CD4-positive, alpha-beta T cell treated with Interleukin-2 at 100 ng/mL for 4 hours (primary cell): ENCODE data around the gene DOCK10.
A peak's percentile ranks its signal among the peaks of the same experiment; 100 is the strongest.
"Not testable (repeated sequence)": the region's sequence is repeated elsewhere in the genome, so short reads cannot be mapped to it uniquely, and the experiment has no call there.

Experiments
- DNase-seq: peaks from one replicate; pipeline ENCODE4 v3.0.0-alpha.2; 2020; ENCODE audit warnings: low spot score

The DOCK10 gene

GRCh38 chr2:225041851-225042799 lies at the start of gene DOCK10:
Gene DOCK10 (minus strand): TSS chr2:225042468. CDS start chr2:225042374, 94 bp downstream.
- peak; percentile 55 for DNase-seq

DNA sequence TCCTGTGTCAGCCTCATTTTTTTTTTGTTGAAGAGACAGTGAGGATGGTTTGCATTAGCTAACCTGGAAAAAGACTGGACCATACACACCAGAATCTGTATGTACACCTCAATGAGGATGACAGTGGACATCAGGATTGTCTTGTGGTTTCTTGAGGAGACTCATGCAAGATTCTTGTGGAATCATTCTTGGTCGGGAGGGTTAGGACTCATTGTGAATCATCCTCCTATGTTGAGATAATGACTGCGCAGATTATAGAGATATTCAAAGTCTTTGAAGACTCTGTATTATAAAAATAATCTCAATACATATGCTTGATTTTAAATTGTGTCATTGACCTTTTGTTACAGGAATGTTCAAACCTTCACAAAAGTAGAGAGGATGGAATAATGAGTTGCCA lies 49.1 kb upstream of the DOCK10 start:
- no peak for DNase-seq

- no peak for DNase-seq
Observed at GRCh38 chr2:225090746-225091145, 48.5 kb upstream of the DOCK10 start.

DNA sequence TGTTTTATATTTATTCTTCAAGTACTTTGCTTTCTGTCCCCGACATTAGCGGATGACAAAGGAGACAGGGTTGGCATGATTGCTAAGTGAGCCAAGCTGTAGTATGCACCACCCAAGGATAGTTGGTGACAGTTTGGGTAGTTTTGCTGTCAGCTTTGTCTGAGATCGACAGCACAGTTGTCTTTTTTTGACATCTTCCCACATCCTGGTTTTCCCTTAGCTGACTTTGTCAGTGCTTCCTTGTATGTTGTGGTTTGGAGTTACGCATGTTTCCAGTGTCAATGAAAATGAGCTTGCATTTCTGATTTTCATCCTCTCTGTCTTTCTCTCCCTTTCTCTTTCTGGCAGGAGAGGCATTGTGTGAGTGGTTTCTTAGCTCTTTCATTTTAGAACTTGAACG lies 44.6 kb upstream of the DOCK10 start:
- no peak for DNase-seq

DNA sequence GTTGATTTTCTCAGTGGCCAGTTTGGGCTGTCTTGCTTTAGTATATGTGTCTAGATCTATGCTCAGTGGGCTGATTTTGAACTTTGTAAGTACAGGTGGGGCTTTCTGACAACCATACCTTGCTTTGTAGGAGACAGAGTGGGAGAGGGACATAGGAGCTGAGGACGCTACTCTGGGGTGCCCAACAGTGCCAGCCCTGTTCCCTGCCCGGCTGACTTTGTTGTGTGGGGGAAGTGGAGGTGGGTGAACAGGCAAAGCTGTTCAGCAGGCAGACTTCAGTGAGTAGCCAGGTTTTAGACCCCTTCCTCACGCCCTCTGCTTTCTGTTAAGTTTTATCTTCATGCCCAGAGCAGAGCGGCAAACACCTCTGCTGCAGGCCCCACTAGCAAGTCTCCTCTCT lies 44.2 kb upstream of the DOCK10 start:
- no peak for DNase-seq

GRCh38 chr2:225083276-225083675 lies 41.0 kb upstream of the DOCK10 start:
- DNase-seq: no peak

DNA sequence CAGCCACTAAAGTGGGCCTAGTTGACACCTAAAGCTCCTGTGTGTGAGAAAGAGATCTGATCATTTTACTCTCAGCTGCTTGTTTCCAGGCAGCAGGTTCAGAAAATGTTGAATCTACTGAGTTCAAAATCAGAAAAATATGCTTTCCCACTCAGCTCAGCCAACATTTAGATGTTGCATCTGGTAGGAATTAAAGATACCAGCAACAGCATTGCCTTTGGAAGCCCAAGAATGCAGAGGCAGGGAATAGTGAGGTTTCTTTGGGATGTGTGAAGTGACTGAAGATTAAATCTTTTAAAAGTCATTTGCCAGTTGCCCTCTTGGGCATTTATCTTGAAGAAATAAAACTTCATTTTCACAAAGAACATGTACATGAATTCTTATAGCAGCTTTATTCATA lies 33.9 kb upstream of the DOCK10 start:
- DNase-seq: no peak

DNA sequence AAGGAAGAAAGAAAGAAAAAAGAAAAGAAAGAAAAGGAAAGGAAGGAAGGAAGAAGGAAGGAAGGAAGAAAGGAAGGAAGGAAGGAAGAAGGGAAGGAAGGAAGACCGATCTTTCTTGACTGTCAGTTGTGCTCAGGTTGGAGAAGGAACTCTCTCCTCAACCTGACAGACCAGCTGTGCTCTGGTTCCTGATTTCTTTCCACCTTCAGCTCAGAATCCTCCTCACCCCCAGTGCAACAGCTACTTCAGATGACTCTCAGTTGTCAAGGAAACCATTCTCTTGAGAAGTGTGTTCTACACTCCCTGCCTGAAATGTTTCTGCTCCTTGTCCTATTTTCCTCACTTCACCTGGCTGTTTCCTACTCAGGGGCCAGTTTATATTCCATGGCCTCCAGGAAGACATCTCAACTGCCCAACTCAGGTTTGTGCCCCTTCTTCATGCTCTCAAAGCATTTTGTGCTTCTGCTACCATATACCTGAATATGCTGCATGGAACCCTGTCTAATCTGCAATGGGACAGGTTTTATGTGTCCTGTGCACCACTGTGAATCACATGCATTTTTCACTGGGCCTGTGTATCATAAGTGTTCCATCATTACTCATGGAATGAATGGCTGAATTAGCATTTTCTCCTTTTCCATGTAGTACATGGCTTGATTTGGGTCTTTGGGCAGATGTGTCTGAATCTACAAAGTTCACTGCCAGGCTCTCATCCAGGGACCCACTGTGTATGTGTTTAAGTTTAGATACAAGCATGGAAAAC lies 32.8 kb upstream of the DOCK10 start:
- no peak for DNase-seq

GRCh38 chr2:225074366-225074765 lies 32.1 kb upstream of the DOCK10 start:
- no peak for DNase-seq

DNA sequence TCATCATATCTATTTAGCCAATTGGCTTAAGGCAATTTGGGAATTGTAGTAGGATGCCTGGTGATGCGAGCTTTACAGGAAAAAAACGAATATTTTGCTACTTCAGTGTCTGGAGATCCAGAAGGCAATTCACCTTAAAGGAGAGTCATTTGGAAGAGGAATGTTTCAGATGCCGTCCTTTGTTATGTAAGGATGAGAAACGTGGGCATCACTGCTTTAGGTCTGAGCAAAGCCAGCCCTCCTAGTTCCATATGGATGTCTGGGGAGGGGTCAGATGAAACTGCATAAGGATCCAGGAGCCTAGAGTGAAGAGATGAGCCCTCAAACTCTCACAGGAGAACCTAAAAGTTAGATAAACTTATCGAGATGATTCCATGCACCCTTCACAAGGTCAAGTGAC lies 30.9 kb upstream of the DOCK10 start:
- no peak for DNase-seq

DNA sequence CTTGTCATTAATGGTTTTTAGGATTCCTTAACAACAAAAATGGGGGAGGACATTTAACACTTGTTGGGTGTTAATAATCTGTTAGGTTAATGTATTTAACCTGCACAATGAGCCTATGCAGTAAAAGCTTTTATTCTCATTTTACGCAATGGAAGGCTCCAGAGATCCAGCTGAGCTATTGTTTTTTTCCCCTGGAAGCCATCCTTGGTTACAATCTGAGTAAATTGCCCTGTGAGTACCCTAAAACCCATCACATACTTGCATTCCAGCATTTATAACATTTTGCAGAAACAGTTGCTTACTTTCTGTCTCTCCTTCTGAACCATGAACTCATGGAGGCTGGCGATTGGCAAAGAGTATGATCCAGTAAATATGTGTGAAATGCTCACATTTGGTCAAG lies 30.2 kb upstream of the DOCK10 start:
- DNase-seq: no peak

DNA sequence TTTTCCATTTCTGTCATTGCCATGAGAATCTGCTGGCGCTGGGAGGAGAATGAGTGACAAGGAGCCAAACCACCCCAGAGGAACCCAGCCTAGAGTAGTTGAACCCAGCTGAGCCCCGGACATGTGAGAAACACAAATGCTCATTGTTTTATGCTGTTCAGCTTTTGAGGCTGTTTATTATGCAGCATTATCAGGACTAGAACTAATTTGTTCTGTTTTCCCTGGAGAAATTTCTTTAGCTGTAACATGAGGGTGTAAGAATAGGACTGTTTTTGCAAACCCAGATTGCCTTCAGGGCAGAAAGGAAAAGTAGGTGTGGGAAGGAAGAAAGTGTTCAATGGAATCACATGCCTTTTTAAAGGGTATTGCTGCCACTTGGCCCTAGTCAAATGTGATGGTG lies 28.5 kb upstream of the DOCK10 start:
- DNase-seq: no peak

GRCh38 chr2:225069966-225070365 lies 27.7 kb upstream of the DOCK10 start:
- no peak for DNase-seq

GRCh38 chr2:225069477-225069876 lies 27.2 kb upstream of the DOCK10 start:
- no peak for DNase-seq

- no peak for DNase-seq
Observed at GRCh38 chr2:225065882-225066281, 23.6 kb upstream of the DOCK10 start.

GRCh38 chr2:225064928-225065327 lies 22.7 kb upstream of the DOCK10 start:
- DNase-seq: no peak

DNA sequence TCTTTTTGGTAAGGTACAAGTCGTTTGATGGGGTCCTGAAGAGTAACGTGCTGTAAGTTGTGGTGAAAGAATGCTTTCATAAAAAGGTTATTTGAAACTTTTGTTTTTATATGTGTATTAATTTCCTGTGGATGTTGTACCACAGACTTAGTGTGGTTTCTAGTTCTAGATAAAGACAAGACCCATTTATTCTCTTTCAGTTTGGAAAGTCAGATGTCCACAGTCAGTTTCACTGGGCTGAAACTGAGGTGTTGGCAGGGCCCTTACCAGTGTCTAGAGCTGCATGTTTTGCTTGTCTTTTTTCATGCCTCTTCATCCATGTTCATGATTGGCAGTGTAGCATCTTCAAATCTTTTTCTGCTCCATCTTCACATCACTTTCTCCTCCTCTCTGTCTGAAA lies 22.1 kb upstream of the DOCK10 start:
- no peak for DNase-seq

GRCh38 chr2:225056330-225057073 lies 14.2 kb upstream of the DOCK10 start:
- DNase-seq: peak; percentile 67

GRCh38 chr2:225055714-225056113 lies 13.4 kb upstream of the DOCK10 start:
- no peak for DNase-seq

DNA sequence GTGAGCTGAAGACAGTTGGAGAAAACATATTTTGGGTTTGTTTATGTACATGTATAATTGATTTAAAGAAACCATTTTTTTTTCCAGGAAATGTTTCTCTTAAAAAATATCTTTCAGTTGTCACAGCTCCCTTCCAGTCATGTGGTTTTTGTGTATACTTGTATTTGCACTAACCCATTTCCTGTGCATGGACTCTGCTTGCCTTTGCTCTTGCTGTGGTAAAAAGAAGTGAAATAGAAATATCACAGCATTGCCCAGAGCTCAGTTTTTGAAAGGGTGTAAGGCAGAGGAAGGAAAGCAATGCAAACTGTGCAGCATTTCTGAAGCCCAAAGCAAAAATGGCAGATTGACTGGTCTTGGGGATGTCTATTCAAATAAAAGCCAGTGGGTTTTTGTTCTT lies 10.4 kb upstream of the DOCK10 start:
- peak; percentile 82 for DNase-seq

DNA sequence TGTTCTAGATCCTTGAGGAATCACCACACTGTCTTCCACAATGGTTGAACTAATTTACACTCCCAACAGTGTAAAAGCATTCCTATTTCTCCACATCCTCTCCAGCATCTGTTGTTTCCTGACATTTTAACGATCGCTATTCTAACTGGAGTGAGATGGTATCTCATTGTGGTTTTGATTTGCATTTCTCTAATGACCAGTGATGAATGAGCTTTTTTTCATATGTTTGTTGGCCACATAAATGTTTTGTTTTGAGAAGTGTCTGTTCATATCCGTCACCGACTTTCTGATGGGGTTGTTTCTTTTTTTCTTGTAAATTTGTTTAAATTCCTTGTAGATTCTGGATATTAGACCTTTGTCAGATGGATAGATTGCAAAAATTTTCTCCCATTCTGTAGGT lies 5.2 kb upstream of the DOCK10 start:
- not testable (repeated sequence) for DNase-seq

GRCh38 chr2:225042800-225043167 lies 516 bp upstream of the DOCK10 start:
- no peak for DNase-seq
